HG02852 (cell line): ENCODE data around the gene MARCHF2.

ENCODE experiments used
- ATAC-seq: cut with Tn5 transposase; IDR thresholded peaks from one replicate; pipeline ENCODE4 v1.9.1; 2021; ENCODE audit warnings: mild to moderate bottlenecking, moderate library complexity; ENCODE audit not compliant: unreplicated experiment

MARCHF2 gene

DNA sequence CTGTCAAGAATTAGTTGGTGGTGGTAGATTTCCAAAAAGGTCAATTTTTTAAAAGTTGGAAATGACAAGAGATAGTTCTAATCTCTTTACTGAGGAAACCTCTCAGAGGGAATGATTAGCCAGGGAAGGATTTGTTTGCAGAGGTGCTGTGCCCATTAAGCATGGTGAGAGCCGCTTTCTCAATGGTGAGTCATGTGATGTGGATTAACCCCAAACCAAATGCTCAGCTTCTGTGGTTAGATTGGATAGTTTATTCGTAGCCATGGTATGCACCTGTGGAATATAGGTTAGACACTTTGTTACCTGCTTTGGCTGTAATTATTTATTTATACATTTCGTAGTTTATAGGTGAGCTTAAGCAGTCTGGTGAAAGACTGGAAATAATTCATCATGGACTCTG is 38.8 kb downstream of the MARCHF2 start:
- ATAC-seq = no peak

GRCh38 chr19:8452446-8453123 is 39.5 kb downstream of the MARCHF2 start:
- no peak for ATAC-seq

- ATAC-seq = no peak
Observed at GRCh38 chr19:8453616-8454015, 40.5 kb downstream of the MARCHF2 start.

DNA sequence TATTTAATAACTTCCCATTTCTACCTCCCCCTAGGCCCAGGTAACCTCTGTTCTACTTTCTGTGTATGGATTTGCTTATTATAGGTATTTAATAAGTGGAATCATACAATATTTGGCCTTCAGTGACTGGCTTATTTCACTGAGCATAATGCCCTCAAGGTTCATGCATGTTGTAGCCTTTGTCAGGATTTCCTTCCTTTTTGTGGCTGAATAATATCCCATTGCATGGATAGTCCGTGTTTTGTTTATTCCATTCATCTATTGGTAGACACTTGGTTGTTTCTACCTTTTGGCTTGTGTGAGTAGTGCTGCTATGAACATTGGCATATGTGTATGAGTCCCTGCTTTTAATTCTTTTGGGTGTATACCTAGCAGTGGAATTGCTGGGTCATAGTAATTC is 41.1 kb downstream of the MARCHF2 start:
- no peak for ATAC-seq

- ATAC-seq = no peak
Observed at GRCh38 chr19:8455018-8455417, 41.9 kb downstream of the MARCHF2 start.

- no peak for ATAC-seq
Observed at GRCh38 chr19:8456064-8456463, 43.0 kb downstream of the MARCHF2 start.

GRCh38 chr19:8457209-8457608 is 44.1 kb downstream of the MARCHF2 start:
- ATAC-seq = no peak

DNA sequence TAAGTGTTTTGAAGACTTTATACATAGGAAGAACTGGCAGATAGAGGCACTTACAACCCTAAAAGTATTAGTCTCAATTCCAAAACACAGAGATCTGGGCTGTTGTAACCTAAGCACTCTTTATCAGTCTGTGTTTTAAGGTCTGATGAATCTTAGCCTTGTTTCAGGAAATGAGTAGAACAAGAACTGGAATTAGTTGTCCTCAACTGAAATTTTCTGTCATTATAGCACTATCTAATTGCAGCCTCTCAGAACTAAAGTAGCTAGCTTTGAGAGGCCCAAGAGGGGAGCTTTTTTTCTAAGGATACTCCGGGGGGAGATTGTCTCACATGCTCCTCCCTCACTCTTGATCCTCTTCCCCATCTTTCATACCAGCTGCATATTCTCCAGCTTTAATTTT is 44.7 kb downstream of the MARCHF2 start:
- no peak for ATAC-seq

- ATAC-seq = no peak
Observed at GRCh38 chr19:8458380-8458779, 45.3 kb downstream of the MARCHF2 start.

DNA sequence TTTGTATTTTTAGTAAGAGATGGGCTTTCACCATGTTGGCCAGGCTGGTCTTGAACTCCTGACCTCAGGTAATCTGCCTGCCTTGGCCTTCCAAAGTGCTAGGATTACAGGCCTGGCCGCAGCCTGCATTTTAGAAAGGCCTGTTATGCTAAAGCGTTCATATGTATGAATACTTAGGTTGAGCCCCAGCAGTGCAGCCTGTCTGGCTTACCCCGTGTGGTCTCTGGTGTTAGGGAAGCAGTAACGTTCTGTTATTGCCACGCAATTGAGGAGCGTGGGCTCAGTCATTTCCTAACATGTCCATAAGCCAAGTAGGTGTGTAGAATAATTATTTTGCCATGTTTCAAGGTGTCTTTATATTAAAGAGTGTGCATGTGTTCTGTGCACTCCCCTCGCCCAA is 46.0 kb downstream of the MARCHF2 start:
- no peak for ATAC-seq

DNA sequence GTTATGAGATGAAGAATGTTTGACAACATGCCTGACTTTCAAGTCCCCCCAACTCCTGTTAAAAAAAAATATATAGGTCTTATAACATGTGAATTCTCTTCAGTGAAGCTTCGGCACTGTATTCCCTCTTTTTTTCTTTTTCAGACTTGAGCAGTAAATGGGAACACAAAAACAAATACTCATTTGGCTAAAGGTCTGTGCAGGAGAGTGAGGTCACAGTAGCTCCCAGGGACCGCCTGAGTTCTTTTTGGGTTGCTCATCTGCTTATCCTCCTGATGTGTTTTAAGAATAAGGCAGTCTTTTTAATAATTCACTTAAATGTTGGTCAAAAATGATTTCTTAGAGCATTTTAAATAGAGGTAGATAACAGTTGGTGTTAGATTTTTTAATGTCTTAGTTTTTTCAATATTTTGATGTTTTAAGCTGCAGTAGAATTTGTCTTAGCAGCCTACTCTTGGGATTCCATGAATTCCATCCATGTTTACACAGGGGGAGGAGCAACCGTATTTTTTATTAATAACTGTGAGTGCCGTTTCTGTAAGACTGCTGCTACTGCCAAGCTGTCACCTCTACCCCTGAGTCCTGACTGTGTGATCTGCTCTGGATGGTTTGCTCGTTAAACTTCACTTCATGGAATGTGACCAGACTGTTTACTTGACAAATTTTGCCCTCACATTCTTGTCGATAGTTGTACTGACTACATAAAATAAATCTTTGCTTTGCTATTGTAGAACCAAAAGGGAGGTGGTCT is 46.6 kb downstream of the MARCHF2 start:
- no peak for ATAC-seq

GRCh38 chr19:8460516-8461298 is 47.6 kb downstream of the MARCHF2 start:
- no peak for ATAC-seq

GRCh38 chr19:8461376-8461775 is 48.3 kb downstream of the MARCHF2 start:
- ATAC-seq = no peak

- ATAC-seq = no peak
Observed at GRCh38 chr19:8461891-8462290, 48.8 kb downstream of the MARCHF2 start.

DNA sequence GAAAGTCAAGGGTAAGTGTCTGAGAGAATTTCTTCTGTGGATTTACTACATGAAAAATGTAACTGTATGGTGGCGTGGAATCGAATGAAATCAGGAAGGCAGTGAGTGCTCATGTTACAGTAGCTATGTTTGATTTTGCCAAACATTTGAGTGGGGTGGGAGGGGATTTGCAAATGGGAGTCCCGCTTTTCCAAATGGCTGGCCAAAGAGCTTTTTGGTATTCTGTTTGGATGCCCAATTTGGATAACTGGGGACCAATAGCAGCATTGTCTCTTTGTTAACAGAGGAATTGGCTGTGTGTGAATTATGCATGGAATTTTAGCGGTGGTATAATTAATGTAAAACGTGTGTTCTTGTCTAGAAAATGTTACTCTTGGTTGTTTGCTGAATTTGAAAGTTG is 49.5 kb downstream of the MARCHF2 start:
- no peak for ATAC-seq

GRCh38 chr19:8463365-8463764 is 50.3 kb downstream of the MARCHF2 start:
- ATAC-seq = no peak

DNA sequence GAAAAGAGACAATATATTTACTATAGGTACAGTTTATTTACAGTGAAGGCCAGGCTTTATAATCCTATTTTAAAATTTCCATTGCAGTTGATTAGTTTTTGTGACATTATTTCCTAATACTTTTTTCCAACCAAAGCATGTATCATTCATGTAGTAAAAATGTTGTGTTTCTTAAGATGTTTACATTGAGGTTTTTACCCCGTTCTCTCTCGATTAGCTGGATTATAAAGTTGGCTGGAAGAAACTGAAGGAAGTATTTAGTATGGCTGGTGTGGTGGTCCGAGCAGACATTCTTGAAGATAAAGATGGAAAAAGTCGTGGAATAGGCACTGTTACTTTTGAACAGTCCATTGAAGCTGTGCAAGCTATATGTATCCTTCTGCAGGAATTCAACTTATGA is 52.9 kb downstream of the MARCHF2 start:
- no peak for ATAC-seq

DNA sequence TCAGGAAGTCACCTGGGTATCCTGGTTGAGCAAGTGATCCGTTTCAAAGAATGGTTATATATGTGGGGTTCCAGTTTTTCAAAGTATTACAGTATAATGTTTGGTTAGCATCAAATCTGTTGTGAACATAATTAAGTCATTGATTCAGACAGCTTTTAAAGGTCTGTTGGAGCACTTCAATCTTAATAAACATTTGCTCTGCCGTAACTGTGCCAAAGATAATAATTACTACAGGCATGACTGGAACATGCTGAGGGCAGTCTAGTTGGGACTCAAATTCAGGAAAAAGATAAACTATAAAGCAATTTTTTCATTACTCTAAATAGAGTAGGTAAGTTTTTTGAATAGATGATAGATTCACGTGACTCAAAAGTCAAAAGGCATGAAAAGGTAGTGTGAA is 55.0 kb downstream of the MARCHF2 start:
- ATAC-seq = no peak

DNA sequence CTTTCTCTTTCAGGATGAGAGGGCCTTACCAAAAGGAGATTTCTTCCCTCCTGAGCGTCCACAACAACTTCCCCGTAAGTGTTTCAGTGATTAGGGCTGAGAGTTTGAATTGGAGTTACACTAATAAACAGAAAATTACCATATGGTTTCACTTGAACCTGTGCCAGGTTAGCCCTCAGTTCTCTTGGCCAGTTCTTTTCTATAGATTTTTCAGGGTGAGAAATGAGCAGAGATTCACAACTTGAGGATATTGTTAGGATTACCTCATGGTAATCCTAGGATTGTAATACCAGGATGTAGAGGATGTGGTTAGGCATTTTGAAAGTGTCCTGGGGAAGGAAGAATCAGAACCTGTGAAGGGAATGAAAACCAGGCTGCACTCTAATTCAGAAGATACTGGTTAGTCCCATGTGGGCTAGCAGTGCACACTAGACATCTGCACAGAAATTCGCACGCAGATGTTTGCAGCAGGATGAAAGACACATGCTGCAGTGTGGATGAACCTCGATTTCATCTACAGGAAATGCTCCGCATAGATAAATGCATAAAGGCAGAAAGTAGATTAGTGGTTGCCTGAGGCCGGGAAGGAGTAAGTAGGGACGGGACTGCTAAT is 55.8 kb downstream of the MARCHF2 start:
- no peak for ATAC-seq

- no peak for ATAC-seq
Observed at GRCh38 chr19:8469613-8470368, 56.7 kb downstream of the MARCHF2 start.
